ENCODE measurements around the gene COLQ.

DNA sequence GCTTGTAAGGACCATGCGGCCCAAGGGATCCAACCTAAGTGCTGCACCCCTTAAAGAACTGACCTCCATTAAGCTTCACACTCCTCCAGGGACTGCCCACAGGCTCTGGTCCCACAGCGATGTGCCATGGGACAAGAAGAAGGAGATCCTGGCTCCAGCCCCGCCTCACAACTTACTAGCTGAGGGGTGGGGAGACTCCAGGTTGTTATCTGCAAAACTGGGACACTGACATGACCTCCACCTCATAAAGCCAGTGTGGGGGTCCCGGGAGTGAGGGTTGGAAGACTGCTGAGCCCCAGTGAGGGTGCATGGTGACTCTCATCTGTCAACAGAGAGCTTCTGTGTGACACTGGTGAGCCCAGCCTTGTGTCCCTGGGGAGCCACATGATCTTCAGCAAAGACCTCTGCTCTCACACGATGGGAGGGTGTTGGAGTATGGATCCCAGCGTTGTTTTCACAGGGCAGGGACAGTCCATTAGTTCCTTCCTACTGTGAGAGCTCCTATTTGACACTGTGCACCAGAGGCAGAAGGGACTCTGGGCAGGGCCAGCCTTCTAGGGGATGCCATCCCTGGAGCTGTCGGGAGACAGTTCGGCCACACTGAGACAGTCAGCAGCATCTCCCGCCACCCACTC is 67.4 kb downstream of the COLQ start:
- TF ChIP-seq, protein P1, sequence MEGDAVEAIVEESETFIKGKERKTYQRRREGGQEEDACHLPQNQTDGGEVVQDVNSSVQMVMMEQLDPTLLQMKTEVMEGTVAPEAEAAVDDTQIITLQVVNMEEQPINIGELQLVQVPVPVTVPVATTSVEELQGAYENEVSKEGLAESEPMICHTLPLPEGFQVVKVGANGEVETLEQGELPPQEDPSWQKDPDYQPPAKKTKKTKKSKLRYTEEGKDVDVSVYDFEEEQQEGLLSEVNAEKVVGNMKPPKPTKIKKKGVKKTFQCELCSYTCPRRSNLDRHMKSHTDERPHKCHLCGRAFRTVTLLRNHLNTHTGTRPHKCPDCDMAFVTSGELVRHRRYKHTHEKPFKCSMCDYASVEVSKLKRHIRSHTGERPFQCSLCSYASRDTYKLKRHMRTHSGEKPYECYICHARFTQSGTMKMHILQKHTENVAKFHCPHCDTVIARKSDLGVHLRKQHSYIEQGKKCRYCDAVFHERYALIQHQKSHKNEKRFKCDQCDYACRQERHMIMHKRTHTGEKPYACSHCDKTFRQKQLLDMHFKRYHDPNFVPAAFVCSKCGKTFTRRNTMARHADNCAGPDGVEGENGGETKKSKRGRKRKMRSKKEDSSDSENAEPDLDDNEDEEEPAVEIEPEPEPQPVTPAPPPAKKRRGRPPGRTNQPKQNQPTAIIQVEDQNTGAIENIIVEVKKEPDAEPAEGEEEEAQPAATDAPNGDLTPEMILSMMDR (IDR thresholded peaks at IDR 0.05): no peak
- TF ChIP-seq EZH2 (IDR thresholded peaks at IDR 0.05): no peak

Data from neural progenitor cell (in vitro differentiated cells).